Measurements from ENCODE around the gene TC2N.
A peak's percentile ranks its signal among the peaks of the same experiment; 100 is the strongest.

Gene TC2N

DNA sequence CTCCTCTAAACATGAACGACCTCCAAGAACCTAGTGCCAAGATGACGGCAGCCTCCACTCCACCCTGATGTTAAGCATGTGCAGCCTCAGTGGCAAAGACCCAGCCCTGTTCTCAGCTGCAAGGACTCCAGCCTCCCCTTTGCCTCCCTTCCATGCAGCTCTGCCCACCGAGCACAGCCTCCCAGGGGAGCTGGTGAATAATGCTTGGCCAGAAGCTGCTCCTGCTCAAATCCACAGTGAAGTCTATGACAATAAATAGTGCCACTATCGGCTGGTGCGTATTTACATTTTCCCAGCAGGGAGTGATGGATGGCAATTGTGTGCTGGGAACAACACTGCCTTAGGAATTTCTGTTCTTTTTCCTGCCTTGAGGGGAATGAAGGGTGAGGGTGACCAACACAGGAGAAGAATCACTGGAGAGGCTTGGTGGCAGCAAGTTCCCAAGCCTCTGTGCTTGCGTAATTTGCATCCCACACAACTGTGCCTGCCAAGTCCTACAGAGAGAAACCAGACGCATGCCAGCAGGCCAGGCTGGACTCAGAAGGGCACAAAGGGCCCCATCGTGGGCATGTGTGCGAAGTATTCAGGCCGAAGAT lies 29.9 kb upstream of the TC2N start:
- DNase-seq (ENCODE audit: low spot score in 2 of 2) (no peak), ATAC-seq (ENCODE audit: low read depth) (no peak)
- Mint-ChIP-seq H3K27ac (no peak overlapping the region), H3K36me3 (no peaks in the 10 kb centered on the region), H3K9me3 (no peaks in the 10 kb centered on the region), H3K27me3 (peaks cover 6% of the 10 kb centered on the region), H3K4me3 (no peak overlapping the region), H3K4me1 (no peaks in the 10 kb centered on the region)

DNA sequence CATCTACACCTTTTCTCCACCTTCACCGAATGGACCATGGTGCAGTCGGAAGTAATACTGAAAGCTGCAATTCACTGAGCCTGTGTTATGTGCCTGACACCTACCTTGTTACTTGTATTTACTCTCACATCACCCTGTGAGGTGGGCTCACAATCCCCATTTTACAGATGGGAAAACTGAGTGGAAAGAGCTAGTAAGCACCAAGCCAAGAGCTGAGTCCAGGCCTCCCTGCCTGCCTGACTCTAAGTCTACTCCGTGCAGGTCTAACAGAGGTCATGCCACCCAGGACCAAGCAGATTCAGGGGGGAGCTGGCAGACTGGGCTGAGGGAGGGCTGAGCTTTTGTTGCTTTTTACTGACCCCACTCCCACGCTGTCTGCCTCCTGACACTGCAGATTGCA lies 29.1 kb upstream of the TC2N start:
- DNase-seq (ENCODE audit: low spot score in 2 of 2) (no peak), ATAC-seq (ENCODE audit: low read depth) (no peak)
- H3K36me3 Mint-ChIP-seq, result no peaks in the 10 kb centered on the region
- no peaks in the 10 kb centered on the region for H3K4me1 Mint-ChIP-seq
- no peaks in the 10 kb centered on the region for H3K9me3 Mint-ChIP-seq
- peaks cover 6% of the 10 kb centered on the region for H3K27me3 Mint-ChIP-seq
- H3K4me3 Mint-ChIP-seq, result no peak overlapping the region
- H3K27ac Mint-ChIP-seq, result no peak overlapping the region

DNA sequence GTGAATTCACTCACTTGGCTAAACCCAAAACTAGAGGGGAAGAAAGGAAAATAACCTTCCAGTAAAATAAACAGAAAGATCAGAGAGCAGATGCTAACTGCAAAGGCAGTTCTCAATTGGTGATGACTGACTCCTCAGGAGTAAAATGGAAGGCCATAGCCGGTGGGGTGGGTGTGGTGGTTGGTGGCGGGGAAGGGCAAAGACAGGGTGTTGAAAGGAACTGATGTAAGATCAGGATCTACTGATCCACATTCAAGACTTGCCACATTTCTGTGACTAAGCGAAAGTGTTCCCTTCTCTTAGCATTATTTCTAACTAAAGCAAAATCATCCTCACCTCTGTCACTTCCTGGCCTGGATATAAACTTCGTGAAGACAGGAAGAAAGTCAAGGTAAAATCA lies 26.3 kb upstream of the TC2N start:
- ATAC-seq (ENCODE audit: low read depth), result no peak
- no peak for DNase-seq (ENCODE audit: low spot score in 2 of 2)
- Mint-ChIP-seq H3K27me3 (peaks cover 6% of the 10 kb centered on the region), H3K4me3 (no peak overlapping the region), H3K9me3 (no peaks in the 10 kb centered on the region), H3K27ac (no peak overlapping the region), H3K4me1 (no peaks in the 10 kb centered on the region), H3K36me3 (no peaks in the 10 kb centered on the region)

DNA sequence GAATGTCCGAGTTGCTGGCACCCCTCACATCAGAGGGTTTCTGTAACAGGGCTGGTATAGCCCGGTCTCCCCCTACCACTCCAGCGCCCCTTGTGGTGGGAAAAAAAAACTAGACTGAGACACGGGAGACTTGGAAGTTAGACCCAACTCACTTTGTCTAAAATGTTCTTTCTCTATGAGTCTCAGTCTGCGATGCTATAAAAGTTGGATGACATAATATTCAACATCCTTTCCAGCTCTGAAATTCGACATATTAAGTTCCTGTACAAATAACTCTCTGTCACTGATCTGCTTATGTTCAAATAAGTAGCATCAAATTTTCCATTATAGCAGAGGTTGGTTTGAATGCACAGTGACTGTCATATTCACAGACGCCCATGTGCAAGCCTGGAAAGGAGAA lies 25.7 kb upstream of the TC2N start:
- Mint-ChIP-seq H3K36me3 (no peaks in the 10 kb centered on the region), H3K27ac (no peak overlapping the region), H3K9me3 (no peaks in the 10 kb centered on the region), H3K4me3 (no peak overlapping the region), H3K27me3 (peaks cover 6% of the 10 kb centered on the region), H3K4me1 (no peaks in the 10 kb centered on the region)
- peak; percentile 14 to 38 for DNase-seq (ENCODE audit: low spot score in 2 of 2)
- peak; percentile 63 for ATAC-seq (ENCODE audit: low read depth)

DNA sequence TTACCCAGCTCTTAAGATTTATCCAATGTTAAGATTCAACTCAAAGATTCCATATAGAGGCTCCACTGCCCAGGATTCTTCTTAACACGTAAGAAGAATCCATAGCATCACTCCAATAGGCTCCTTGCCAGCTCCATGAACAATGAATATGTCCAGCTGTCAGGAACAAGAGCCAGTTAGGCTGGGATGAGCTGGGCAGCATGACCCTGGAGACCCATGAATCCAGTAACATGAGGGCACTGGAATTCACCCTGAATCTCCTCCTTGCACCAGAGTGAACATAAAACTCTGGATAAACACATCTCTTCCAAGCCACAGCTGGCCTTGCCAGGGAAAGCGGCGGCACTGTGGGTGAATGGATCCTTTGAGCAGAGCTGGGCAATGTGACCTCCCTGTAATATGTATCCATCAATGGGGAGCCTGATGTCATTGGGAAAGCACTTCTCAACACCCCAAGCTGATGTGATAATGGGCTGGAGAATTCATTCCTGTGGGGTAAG lies 24.4 kb upstream of the TC2N start:
- peaks cover 6% of the 10 kb centered on the region for H3K27me3 Mint-ChIP-seq
- DNase-seq (ENCODE audit: low spot score in 2 of 2), result no peak
- no peak for ATAC-seq (ENCODE audit: low read depth)
- H3K27ac Mint-ChIP-seq, result no peak overlapping the region
- H3K4me1 Mint-ChIP-seq, result no peaks in the 10 kb centered on the region
- H3K36me3 Mint-ChIP-seq, result no peaks in the 10 kb centered on the region
- H3K9me3 Mint-ChIP-seq, result no peaks in the 10 kb centered on the region
- H3K4me3 Mint-ChIP-seq, result no peak overlapping the region

DNA sequence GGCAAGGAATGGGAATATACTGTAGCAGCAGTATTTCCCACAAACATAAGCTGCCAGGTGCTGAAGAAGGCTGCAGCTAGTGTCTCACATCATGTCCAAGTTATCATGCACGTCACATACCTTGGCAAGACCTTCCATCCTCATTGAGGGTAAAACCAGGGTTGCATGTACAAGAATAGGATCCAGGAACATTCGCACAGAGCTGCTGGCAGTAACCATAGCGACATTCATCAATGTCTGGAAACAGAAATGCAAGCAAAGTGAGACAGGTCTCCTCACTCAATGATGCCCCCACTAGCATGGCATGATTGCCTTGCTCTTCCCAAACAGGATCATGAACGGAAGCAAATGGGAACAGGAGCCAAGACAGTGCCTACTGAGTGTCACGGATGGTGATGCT lies 23.8 kb upstream of the TC2N start:
- Mint-ChIP-seq H3K36me3 (no peaks in the 10 kb centered on the region), H3K4me3 (no peak overlapping the region), H3K9me3 (no peaks in the 10 kb centered on the region), H3K4me1 (no peaks in the 10 kb centered on the region), H3K27me3 (peaks cover 4% of the 10 kb centered on the region), H3K27ac (no peak overlapping the region)
- ATAC-seq (ENCODE audit: low read depth) (no peak), DNase-seq (ENCODE audit: low spot score in 2 of 2) (no peak)

DNA sequence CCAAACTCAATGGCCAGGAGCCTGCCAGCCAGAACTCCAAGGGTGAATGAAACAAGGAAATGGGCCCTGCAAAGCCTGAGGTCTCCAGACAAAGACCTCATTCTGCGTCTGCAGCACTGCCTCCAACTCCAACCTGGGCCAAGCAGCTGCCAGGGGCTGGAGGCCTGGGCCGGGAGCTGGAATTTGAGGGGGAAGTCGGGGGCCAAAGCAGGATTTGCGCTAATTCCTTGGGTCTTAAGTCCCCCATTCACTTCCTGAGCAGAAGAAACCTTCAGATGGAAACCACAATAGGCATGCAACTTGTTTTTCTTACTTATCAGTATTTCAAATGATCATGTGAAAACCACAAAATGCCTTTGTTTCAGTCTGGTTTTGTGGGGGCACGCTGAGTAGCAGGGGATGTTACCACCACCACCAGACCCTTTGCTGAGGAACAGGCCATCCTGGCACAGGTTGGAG lies 23.0 kb upstream of the TC2N start:
- Mint-ChIP-seq H3K4me3 (no peak overlapping the region), H3K27me3 (no peaks in the 10 kb centered on the region), H3K9me3 (no peaks in the 10 kb centered on the region), H3K4me1 (no peaks in the 10 kb centered on the region), H3K27ac (no peak overlapping the region), H3K36me3 (no peaks in the 10 kb centered on the region)
- no peak for ATAC-seq (ENCODE audit: low read depth)
- no peak for DNase-seq (ENCODE audit: low spot score in 2 of 2)

DNA sequence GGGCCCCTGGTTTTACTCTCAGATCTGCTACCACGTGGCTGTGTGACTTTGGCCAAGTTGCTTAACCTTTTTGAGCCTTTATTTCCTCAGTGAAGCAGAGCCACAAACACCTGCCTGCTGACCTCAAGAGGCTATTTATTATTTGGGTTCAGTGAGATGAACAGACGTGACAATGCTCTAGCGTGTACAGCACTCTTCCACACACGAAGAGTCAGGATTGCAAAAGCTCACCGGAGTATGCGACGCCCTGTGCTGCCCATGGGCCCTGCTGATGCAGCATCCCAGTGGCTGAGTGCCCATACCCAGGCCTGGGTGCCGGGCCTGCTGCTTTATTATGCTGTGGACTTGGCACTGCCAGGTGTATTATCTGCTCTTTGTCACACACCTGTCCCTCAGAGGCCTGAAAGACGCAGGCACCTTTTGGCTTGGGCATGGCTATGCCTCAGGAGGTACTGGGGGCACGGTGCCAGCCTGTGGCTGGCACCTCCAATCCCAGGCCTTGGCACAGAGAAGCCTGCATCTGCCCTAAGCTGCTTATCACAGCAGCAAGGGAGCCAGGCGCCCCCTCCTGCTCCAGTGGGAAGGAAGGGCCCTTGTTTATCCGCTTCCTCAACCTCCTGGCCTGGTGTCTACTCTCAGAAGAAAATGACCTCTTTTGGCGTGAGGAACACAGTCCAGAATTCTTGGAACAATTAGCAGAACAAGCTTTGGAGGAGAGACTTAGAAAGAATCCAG lies 22.3 kb upstream of the TC2N start:
- no peak for ATAC-seq (ENCODE audit: low read depth)
- no peaks in the 10 kb centered on the region for H3K4me1 Mint-ChIP-seq
- no peak for DNase-seq (ENCODE audit: low spot score in 2 of 2)
- H3K36me3 Mint-ChIP-seq, result no peaks in the 10 kb centered on the region
- H3K9me3 Mint-ChIP-seq, result no peaks in the 10 kb centered on the region
- H3K4me3 Mint-ChIP-seq, result no peak overlapping the region
- no peaks in the 10 kb centered on the region for H3K27me3 Mint-ChIP-seq
- H3K27ac Mint-ChIP-seq, result no peak overlapping the region

DNA sequence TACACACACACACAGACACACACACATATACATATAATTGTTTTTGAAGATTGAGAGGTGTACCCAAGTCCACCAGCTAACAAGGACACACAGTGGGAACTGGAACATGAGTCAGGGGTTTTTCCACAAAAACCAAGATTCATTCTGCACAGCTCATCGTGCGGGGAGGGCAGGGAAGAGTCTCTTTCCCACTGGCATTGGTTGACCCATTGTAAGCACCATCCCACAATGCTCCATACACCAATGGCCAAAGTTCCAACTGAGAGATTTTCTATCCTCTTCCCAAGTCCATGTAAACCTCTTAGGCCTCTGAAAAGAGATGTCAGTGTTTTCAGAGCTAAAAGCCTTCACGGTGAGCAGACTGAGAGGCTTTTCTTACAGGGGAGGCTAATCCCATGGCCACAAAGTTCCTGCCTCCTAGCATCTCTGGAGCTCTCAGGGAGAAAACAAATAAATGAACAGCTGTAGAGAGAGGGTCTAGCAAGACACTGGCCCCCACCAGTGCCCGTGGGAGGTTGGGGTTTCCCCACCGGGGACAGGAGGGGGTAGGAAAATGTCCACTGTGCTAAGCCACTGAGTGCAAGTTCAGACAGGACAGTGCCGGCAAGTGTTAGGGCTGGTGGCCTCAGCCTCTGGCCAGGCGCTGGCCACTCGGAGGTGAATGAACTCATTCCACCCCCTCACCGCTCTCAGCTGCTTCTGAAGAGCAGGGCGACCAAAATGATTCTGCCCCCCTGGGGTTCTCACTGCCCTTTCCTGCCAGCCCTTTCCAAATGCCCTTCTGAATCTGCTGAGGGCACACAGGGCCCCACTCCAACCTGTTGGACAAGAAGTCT lies 21.5 kb upstream of the TC2N start:
- ATAC-seq (ENCODE audit: low read depth), result no peak
- H3K4me3 Mint-ChIP-seq, result no peak overlapping the region
- no peak overlapping the region for H3K27ac Mint-ChIP-seq
- no peaks in the 10 kb centered on the region for H3K36me3 Mint-ChIP-seq
- H3K9me3 Mint-ChIP-seq, result no peaks in the 10 kb centered on the region
- H3K4me1 Mint-ChIP-seq, result no peaks in the 10 kb centered on the region
- no peaks in the 10 kb centered on the region for H3K27me3 Mint-ChIP-seq
- no peak for DNase-seq (ENCODE audit: low spot score in 2 of 2)

DNA sequence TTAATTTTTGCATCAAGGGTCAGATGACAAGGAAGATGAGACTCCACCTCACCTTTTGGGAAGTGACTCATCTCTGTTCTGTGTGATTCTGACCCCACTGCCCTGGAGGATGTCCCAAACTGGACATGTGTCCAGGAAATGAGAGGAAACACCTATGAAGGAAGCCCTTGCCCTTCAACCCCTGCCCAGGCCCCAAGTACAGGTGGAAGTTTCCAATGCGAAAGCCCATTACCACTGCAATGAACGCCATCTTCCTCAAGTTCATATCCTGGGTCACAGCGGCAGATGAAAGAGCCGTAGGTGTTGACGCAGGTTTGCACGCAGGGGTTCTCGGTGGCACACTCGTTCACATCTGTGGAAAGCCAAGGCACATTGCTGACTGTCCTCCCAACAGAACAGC lies 19.6 kb upstream of the TC2N start:
- ATAC-seq (ENCODE audit: low read depth) (no peak), DNase-seq (ENCODE audit: low spot score in 2 of 2) (no peak)
- H3K4me3 Mint-ChIP-seq, result no peak overlapping the region
- no peaks in the 10 kb centered on the region for H3K9me3 Mint-ChIP-seq
- H3K27me3 Mint-ChIP-seq, result peaks cover 2% of the 10 kb centered on the region
- no peak overlapping the region for H3K27ac Mint-ChIP-seq
- H3K4me1 Mint-ChIP-seq, result no peaks in the 10 kb centered on the region
- no peaks in the 10 kb centered on the region for H3K36me3 Mint-ChIP-seq

DNA sequence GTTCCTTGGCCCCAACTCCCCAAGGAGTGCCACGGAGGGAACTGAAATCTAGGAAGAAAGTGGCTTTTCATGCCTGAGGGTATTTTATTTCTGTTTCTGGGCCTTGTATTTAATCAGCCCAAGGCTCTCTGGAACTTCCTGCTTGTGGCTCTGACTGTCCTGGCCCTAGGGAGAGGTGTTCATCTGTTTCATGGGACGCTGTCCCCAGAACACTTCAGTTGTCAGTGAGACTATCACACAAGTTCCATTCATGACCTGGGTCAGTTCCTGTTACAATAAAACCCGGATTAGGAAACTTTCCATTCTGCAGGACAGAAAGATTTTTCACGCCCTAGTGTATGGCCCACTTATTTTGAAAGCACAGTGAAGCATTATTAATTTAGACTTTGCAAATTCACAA lies 18.5 kb upstream of the TC2N start:
- ATAC-seq (ENCODE audit: low read depth) (no peak), DNase-seq (ENCODE audit: low spot score in 2 of 2) (no peak)
- Mint-ChIP-seq H3K4me1 (no peaks in the 10 kb centered on the region), H3K4me3 (no peak overlapping the region), H3K36me3 (no peaks in the 10 kb centered on the region), H3K27ac (peak overlapping the region; percentile 63), H3K27me3 (peaks cover 2% of the 10 kb centered on the region), H3K9me3 (no peaks in the 10 kb centered on the region)

DNA sequence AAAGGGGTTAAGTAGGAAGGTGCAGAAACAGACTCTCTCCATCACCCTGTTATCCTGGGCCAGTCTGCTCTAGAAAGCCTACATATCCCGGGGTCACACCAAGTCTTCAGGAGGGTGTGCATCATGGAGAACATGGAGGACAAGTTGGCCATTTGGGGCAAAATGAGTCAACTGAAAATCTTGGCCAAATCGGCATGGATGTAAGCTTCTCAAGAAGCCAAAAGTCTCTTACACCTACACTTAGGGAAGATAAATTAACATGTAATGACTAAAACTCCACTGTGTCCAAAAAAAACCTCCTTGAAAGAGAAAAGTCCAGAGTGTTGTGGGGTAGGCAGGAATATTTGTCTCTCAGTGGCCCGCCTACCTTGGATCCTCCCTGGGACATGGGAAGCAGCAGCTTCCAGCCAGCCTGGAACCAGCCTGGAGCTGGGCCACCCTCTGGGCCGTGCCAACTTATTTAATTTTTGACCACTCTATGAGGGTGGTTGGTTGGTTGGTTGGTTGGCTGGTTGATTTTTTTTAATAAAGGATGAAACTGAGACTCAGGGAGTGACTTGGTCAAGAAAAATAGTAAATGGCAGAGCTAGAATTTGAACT lies 17.9 kb upstream of the TC2N start:
- H3K27me3 Mint-ChIP-seq, result peaks cover 2% of the 10 kb centered on the region
- no peak overlapping the region for H3K27ac Mint-ChIP-seq
- no peak for DNase-seq (ENCODE audit: low spot score in 2 of 2)
- no peak for ATAC-seq (ENCODE audit: low read depth)
- H3K4me1 Mint-ChIP-seq, result no peaks in the 10 kb centered on the region
- H3K36me3 Mint-ChIP-seq, result no peaks in the 10 kb centered on the region
- H3K4me3 Mint-ChIP-seq, result no peak overlapping the region
- no peaks in the 10 kb centered on the region for H3K9me3 Mint-ChIP-seq

DNA sequence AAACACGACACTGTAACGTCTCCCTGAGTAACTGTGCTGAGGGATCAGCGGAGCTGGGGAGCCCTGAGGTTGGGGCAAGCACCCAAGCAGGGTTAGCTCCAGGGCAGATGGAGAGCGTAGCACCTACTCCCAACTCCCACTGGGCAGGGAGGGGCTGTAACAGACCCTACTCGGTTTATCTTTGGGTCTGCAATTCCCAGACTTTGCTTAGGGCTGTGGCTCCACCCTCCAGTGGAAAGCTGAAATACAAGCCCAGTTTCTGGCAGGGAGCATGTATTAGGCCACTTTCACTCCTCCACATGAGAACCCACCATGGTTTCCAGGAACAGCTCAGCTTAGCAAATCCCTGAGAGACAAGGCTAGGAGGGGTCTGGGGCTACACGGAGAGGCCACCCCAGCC lies 17.3 kb upstream of the TC2N start:
- H3K4me3 Mint-ChIP-seq, result no peak overlapping the region

DNA sequence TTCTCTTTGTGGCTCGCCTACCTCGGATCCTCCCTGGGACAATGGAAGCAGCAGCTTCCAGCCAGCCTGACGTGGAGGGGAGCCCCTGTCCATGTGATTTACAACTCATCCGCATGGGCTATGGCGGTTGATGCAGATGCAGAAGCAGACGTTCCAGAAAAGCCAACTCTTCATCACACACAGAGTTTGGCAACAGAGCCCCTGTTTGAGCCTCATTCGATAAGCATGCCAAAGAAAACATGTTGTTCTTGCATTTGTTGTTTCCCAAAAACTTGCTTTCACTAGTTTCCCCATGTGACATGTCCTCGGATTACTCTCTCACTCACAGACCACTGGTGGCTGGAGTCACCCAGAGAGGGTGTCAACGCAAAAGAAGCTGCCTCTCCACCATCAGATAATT lies 16.4 kb upstream of the TC2N start:
- no peak overlapping the region for H3K4me3 Mint-ChIP-seq
- H3K4me1 Mint-ChIP-seq, result no peaks in the 10 kb centered on the region
- ATAC-seq (ENCODE audit: low read depth), result no peak
- no peak overlapping the region for H3K27ac Mint-ChIP-seq
- H3K36me3 Mint-ChIP-seq, result no peaks in the 10 kb centered on the region
- peaks cover 2% of the 10 kb centered on the region for H3K27me3 Mint-ChIP-seq
- no peaks in the 10 kb centered on the region for H3K9me3 Mint-ChIP-seq
- DNase-seq (ENCODE audit: low spot score in 2 of 2), result no peak

More for the DNA sequence above, 17.3 kb upstream of the TC2N start:
- H3K27ac Mint-ChIP-seq, result no peak overlapping the region
- no peaks in the 10 kb centered on the region for H3K36me3 Mint-ChIP-seq
- no peaks in the 10 kb centered on the region for H3K9me3 Mint-ChIP-seq
- peaks cover 2% of the 10 kb centered on the region for H3K27me3 Mint-ChIP-seq
- no peak for DNase-seq (ENCODE audit: low spot score in 2 of 2)
- no peaks in the 10 kb centered on the region for H3K4me1 Mint-ChIP-seq
- ATAC-seq (ENCODE audit: low read depth), result no peak

Data from memory B cell (primary cell).